ENCODE measurements around the gene HHEX.

GRCh38 chr10:92692080-92692671 lies 2.4 kb downstream of the HHEX start:
- TF ChIP-seq CTCF (IDR thresholded peaks at IDR 0.05; ENCODE audit: insufficient read depth, low read depth, low read length) (no peak), EZH2 (IDR thresholded peaks at IDR 0.05; ENCODE audit: insufficient read depth, low read length) (no peak)

Data from astrocyte (in vitro differentiated cells and primary cell).